PC-9 (cell line): ENCODE results near the gene GPAM. TPM values are rescaled to one million over a fixed set of nuclear protein-coding genes. Genes with fewer than 3 reads are reported as not detected.
"Not testable (repeated sequence)": the region's sequence is repeated elsewhere in the genome, so short reads cannot be mapped to it uniquely, and the experiment has no call there.

Experiments
- BruUV-seq: library from RNA; stranded (reverse); fragments of 400-500 nt; replicated peaks from 2 replicates; lab custom pipeline; 2021; lab: Mats Ljungman, UMichigan
- CTCF ChIA-PET: fragments of 300-600 bp; sonication (Branson Sonifier 250); formaldehyde crosslinking; loops from one replicate; lab custom pipeline; 2022; ENCODE audit warnings: antibody characterized with exemption; lab: Charles Lee
- POLR2A ChIA-PET: fragments of 300-600 bp; sonication (Branson Sonifier 250); formaldehyde crosslinking; loops from one replicate; lab custom pipeline; 2022; ENCODE audit warnings: antibody characterized with exemption; ENCODE audit not compliant: unreplicated experiment; lab: Charles Lee
- DNase-seq, 2 experiments: peaks; one replicate each; pipeline versions ENCODE4 v3.0.0 to v3.0.0-alpha.2; 2015 to 2022; ENCODE audit warnings: mixed read lengths in 1 of 2
- H2AFZ ChIP-seq: fragments of 200-600 bp; sonication (generic); 2 replicates; pipeline ENCODE4 v1.8.1; 2017; ENCODE audit warnings: antibody characterized with exemption
- H3F3A ChIP-seq: fragments of 200-600 bp; sonication (generic); 2 replicates; pipeline ENCODE4 v1.8.1; 2017; ENCODE audit warnings: antibody characterized with exemption, mild to moderate bottlenecking, low read depth; ENCODE audit not compliant: insufficient read depth
- H3K27ac ChIP-seq: fragments of 200-600 bp; sonication (generic); 2 replicates; pipeline ENCODE4 v1.6.1; 2016; ENCODE audit warnings: mixed run types
- H3K27me3 ChIP-seq: fragments of 200-600 bp; sonication (generic); 2 replicates; pipeline ENCODE4 v1.6.1; 2016; ENCODE audit warnings: low read depth, mixed run types; ENCODE audit not compliant: insufficient read depth
- H3K36me3 ChIP-seq: fragments of 200-600 bp; sonication (generic); 2 replicates; pipeline ENCODE4 v1.6.1; 2016; ENCODE audit warnings: low read depth, mixed run types
- H3K4me1 ChIP-seq: fragments of 200-600 bp; sonication (generic); replicated peaks from 2 replicates; pipeline ENCODE4 v1.6.1; 2016; ENCODE audit warnings: mixed run types; ENCODE audit not compliant: insufficient read depth
- H3K4me2 ChIP-seq: fragments of 200-600 bp; sonication (generic); 2 replicates; pipeline ENCODE4 v1.6.1; 2017; ENCODE audit warnings: mixed run types
- H3K4me3 ChIP-seq: fragments of 200-600 bp; sonication (generic); 2 replicates; pipeline ENCODE4 v1.6.1; 2016; ENCODE audit warnings: mixed run types
- H3K79me2 ChIP-seq: fragments of 200-600 bp; sonication (generic); 2 replicates; pipeline ENCODE4 v1.6.1; 2017; ENCODE audit warnings: low read depth, mixed run types
- H3K9me2 ChIP-seq: fragments of 200-600 bp; sonication (generic); 2 replicates; pipeline ENCODE4 v1.8.1; 2017; ENCODE audit warnings: mild to moderate bottlenecking; ENCODE audit not compliant: insufficient read depth
- H3K9me3 ChIP-seq: fragments of 200-600 bp; sonication (generic); 2 replicates; pipeline ENCODE4 v1.8.1; 2016; ENCODE audit warnings: low read depth; ENCODE audit not compliant: insufficient read depth
- H4K20me1 ChIP-seq: fragments of 200-600 bp; sonication (generic); 2 replicates; pipeline ENCODE4 v1.8.1; 2017; ENCODE audit not compliant: insufficient read depth
- EZH2 ChIP-seq: fragments of 200-600 bp; sonication (generic); IDR thresholded peaks from 2 replicates; pipeline ENCODE4 v1.8.0; 2017; ENCODE audit warnings: antibody characterized with exemption, low read depth
- intact Hi-C: fragments of 100-400 bp; cut with micrococcal nuclease; formaldehyde crosslinking; loops from one replicate; pipeline ENCODE4 v1.10.0; 2022; ENCODE audit not compliant: unreplicated experiment
- total RNA-seq: library from RNA; stranded (reverse); gene quantifications from 2 replicates; pipeline ENCODE4 v1.2.3, GENCODE V29; 2021
- TF ChIP-seq, protein P1 (sequence below): fragments of 200-600 bp; sonication (generic); conservative IDR thresholded peaks from 2 replicates; pipeline ENCODE4 v1.6.1; 2017; ENCODE audit warnings: mixed run types, antibody characterized with exemption, mild to moderate bottlenecking, moderate library complexity

Gene GPAM
- total RNA-seq, 1 experiment from 2014 or later = 4.2 TPM

GRCh38 chr10:112202561-112203241 lies 19.1 kb upstream of the GPAM start:
- Histone ChIP-seq H3K4me3 (no peak overlapping the region), H3K4me1 (no peaks in the 10 kb centered on the region), H3F3A (no peaks in the 10 kb centered on the region), H2AFZ (no peak overlapping the region), H3K36me3 (no peaks in the 10 kb centered on the region), H4K20me1 (no peaks in the 10 kb centered on the region), H3K79me2 (no peaks in the 10 kb centered on the region), H3K9me3 (no peaks in the 10 kb centered on the region), H3K9me2 (no peaks in the 10 kb centered on the region), H3K27me3 (no peaks in the 10 kb centered on the region), H3K4me2 (no peak overlapping the region), H3K27ac (no peak overlapping the region)
- ChIA-PET CTCF (no interaction called here), POLR2A (no interaction called here)
- TF ChIP-seq, protein P1, sequence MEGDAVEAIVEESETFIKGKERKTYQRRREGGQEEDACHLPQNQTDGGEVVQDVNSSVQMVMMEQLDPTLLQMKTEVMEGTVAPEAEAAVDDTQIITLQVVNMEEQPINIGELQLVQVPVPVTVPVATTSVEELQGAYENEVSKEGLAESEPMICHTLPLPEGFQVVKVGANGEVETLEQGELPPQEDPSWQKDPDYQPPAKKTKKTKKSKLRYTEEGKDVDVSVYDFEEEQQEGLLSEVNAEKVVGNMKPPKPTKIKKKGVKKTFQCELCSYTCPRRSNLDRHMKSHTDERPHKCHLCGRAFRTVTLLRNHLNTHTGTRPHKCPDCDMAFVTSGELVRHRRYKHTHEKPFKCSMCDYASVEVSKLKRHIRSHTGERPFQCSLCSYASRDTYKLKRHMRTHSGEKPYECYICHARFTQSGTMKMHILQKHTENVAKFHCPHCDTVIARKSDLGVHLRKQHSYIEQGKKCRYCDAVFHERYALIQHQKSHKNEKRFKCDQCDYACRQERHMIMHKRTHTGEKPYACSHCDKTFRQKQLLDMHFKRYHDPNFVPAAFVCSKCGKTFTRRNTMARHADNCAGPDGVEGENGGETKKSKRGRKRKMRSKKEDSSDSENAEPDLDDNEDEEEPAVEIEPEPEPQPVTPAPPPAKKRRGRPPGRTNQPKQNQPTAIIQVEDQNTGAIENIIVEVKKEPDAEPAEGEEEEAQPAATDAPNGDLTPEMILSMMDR = no peak
- no peak for TF ChIP-seq EZH2
- no peak for DNase-seq
- intact Hi-C loops = no loop called here
- no TSS peak for BruUV-seq

DNA sequence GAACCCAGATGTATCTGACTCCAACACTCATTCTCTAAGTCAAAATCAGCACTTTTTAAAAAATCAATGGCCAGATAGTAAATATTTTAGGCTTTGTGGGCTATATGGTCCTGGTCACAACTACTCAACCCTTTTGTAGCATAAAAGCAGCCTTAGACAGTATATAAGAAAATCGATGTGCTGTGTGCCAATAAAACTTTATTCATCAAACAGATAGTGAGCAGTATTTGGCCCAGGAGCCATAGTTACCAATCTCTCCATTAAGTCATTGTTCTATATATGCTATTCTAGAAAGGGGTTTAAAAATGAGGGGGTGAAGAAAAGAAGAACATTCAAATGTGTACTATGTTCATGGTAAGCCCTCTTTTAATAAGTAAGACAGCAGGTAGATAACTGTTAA lies 18.5 kb upstream of the GPAM start:
- Histone ChIP-seq H3K4me3 (no peak overlapping the region), H3K9me3 (no peaks in the 10 kb centered on the region), H3K4me2 (no peak overlapping the region), H3F3A (no peaks in the 10 kb centered on the region), H3K36me3 (no peaks in the 10 kb centered on the region), H3K79me2 (no peaks in the 10 kb centered on the region), H3K27me3 (no peaks in the 10 kb centered on the region), H3K4me1 (no peaks in the 10 kb centered on the region), H3K27ac (no peak overlapping the region), H3K9me2 (no peaks in the 10 kb centered on the region), H4K20me1 (no peaks in the 10 kb centered on the region), H2AFZ (no peak overlapping the region)
- intact Hi-C loops = no loop called here
- ChIA-PET CTCF (no interaction called here), POLR2A (no interaction called here)
- no TSS peak for BruUV-seq
- DNase-seq = no peak
- TF ChIP-seq, protein P1 = no peak
- TF ChIP-seq EZH2 = no peak

- no peak for DNase-seq
- no peak overlapping the region for H3K4me2 ChIP-seq
- H3K9me3 ChIP-seq = no peaks in the 10 kb centered on the region
- no peaks in the 10 kb centered on the region for H3K27me3 ChIP-seq
- H2AFZ ChIP-seq = no peak overlapping the region
- H3K4me1 ChIP-seq = no peaks in the 10 kb centered on the region
- H3K36me3 ChIP-seq = no peaks in the 10 kb centered on the region
- no TSS peak for BruUV-seq
- H3K27ac ChIP-seq = no peak overlapping the region
- H3F3A ChIP-seq = no peaks in the 10 kb centered on the region
- H3K79me2 ChIP-seq = no peaks in the 10 kb centered on the region
- intact Hi-C loops = no loop called here
- ChIA-PET POLR2A (no interaction called here), CTCF (no interaction called here)
- no peaks in the 10 kb centered on the region for H3K9me2 ChIP-seq
- no peaks in the 10 kb centered on the region for H4K20me1 ChIP-seq
- no peak for TF ChIP-seq EZH2
- TF ChIP-seq, protein P1 = no peak
- no peak overlapping the region for H3K4me3 ChIP-seq
These were observed 17.8 kb upstream of the GPAM start for GRCh38 chr10:112201334-112201733.

DNA sequence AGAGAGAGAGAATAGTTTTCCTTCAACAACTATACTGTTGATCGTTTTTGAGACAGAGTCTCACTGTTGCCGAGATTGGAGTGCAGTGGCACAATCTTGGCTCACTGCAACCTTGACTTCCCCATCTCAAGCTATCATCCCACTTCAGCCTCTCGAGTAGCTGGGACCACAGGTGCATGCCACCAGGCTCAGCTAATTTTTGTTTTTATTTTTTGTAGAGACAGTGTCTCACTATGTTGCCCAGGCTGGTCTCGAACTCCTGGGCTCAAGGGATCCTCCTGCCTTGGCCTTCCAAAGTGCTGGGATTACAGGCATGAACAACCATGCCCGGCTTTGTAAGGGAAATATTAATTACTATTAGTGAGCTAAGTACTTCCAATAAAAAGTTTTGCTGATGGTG lies 16.7 kb upstream of the GPAM start:
- CTCF ChIA-PET, H3K27me3 ChIP-seq, POLR2A ChIA-PET, H3K4me2 ChIP-seq, H3K4me1 ChIP-seq, H3K4me3 ChIP-seq, H3K79me2 ChIP-seq, H3K9me3 ChIP-seq, H3K36me3 ChIP-seq, intact Hi-C loops, H2AFZ ChIP-seq, H3K9me2 ChIP-seq, H3F3A ChIP-seq, DNase-seq, H3K27ac ChIP-seq, BruUV-seq, H4K20me1 ChIP-seq: not testable (repeated sequence)

DNA sequence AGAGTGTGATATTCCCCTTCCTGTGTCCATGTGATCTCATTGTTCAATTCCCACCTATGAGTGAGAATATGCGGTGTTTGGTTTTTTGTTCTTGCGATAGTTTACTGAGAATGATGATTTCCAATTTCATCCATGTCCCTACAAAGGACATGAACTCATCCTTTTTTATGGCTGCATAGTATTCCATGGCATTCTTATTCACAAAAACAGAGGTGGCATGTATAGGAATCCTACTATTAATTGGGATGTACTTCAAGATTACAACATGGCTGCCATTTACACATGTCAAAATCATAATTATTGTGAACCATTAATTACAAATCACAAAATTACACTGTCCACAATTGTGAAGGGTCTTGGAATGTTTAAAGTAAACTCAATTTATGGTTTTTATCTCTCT lies 14.1 kb upstream of the GPAM start:
- DNase-seq, H3K79me2 ChIP-seq, H3K27ac ChIP-seq, H3K4me1 ChIP-seq, H3K9me2 ChIP-seq, H2AFZ ChIP-seq, H3K36me3 ChIP-seq, H3K27me3 ChIP-seq, intact Hi-C loops, BruUV-seq, H3K4me3 ChIP-seq, H3F3A ChIP-seq, H4K20me1 ChIP-seq, H3K4me2 ChIP-seq, POLR2A ChIA-PET, CTCF ChIA-PET, H3K9me3 ChIP-seq: not testable (repeated sequence)
